GM18498 (cell line): Measurements from ENCODE around the gene SP1.
"Not testable (repeated sequence)": the region's sequence is repeated elsewhere in the genome, so short reads cannot be mapped to it uniquely, and the experiment has no call there.

Experiments
- ATAC-seq: cut with Tn5 transposase; IDR thresholded peaks from one replicate; pipeline ENCODE4 v1.9.1; 2021; ENCODE audit warnings: mild to moderate bottlenecking, moderate library complexity; ENCODE audit not compliant: unreplicated experiment

SP1 gene

DNA sequence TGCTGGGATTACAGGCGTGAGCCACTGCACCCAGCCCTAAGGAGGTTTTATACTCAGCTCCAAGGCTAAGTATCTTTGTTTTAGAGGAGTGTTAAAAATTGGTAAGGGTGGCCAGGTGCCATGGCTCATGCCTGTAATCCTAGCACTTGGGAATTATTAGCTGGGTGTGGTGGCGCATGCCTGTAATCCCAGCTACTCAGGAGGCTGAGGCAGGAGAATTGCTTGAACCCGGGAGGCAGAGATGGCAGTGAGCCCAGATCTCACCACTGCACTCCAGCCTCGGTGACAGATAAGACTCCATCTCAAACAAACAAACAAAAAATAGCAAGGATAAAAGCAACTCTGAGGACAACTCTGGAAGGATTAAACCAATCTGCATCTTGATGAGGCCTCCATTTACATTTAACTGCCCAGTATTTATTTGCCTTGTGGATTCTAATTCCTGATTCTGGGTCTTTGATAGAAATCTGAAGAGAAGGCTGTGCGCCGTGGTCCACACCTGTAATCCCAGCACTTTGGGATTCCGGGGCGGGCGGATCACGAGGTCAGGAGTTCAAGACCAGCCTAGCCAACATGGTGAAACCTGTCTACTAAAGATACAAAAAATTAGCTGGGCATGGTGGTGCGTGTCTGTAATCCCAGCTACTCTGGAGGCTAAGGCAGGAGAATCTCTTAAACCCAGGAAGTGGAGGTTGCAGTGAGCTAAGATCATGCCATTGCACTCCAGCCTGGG is 64.8 kb downstream of the SP1 start:
- not testable (repeated sequence) for ATAC-seq

DNA sequence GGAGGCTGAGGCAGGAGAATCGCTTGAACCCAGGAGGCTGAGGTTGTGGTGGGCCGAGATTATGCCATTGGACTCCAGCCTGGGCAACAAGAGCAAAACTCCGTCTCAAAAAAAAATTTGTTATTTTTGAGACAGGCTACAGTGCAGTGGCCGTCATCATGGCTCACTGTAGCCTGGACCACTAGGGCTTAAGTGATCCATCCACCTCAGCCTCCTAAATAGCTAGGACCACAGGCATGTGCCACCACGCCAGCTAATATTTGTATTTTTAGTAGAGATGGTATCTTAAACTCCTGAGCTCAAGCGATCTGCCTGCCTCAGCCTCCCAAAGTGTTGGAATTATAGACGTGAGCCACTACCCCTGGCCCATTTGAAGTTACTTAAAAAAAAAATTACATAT is 71.0 kb downstream of the SP1 start:
- no peak for ATAC-seq

DNA sequence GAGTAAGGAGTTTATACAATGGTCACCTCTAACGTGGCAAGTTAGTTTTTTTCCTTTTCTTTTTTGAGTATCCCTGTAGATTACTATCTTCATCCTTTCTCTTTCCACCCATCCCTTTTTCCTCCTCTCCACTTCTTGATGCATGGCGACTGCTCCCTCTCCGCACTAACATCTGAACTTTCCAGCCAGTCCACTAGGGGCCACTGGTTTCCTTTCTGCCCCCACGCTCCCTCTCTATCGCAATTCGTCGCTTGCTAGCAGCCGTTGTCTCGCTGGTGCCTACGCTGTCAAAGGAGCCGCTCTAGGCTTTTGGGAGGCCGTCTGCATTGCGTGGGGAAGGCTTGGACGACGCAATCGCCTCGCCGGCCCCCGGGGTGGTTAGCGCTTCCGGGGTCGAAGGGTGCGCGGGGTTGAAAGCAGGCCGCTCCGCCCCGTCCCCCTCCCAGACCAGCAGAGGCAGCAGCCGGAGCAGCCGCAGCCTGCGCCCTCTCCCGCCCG is 71.7 kb downstream of the SP1 start, which contains the start of gene PCBP2:
PCBP2 (plus strand) TSS at position 442 of the 498 bp plus-strand sequence. CDS start 2,699 bp downstream, outside the sequence.
- ATAC-seq, result peak; percentile 95

DNA sequence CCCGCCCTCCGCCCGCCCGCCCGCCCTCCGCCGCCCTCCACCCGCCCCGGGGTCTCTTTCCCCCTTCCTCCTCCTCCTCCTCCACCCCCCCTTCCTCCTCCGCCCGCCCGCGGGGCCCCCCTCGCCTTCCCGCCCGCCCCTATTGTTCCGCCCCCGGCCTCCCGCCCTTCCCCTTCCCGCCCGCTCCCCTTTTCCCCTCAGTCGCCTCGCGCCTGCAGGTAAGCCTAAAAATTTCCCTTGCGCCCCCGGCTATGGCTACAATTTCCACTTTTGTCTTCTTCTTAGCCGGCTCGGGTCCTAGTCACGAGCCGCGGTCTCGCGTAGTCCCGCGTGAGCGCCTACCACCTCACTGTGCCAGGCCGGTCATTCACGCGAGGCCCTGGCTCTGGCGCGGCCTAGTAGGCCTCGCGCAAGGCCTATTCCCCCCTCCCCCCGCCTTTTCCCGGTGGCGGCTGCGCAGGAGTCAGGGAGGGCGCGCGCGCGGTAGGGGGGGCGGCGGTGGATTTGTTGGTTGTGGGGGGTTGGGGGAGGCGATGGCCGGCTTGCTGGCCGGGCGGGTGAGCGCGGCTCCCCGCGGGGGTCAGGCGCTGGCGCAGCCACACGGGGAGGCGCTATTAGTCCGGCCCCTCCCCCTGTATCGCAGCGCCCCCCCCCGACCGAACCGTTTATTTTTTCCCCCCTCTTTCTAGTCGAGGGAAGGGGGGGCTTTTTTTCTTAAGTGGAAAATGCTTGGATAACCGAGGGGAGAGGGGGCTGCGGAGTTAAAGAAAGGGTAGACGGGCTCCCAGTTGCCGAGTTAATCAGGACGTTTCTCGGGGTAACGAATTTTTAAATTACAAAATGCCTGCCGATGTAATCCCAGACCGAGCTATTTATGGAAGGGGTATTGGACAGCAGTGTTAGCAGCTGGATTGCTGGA is 72.4 kb downstream of the SP1 start:
- peak; percentile 40 for ATAC-seq

DNA sequence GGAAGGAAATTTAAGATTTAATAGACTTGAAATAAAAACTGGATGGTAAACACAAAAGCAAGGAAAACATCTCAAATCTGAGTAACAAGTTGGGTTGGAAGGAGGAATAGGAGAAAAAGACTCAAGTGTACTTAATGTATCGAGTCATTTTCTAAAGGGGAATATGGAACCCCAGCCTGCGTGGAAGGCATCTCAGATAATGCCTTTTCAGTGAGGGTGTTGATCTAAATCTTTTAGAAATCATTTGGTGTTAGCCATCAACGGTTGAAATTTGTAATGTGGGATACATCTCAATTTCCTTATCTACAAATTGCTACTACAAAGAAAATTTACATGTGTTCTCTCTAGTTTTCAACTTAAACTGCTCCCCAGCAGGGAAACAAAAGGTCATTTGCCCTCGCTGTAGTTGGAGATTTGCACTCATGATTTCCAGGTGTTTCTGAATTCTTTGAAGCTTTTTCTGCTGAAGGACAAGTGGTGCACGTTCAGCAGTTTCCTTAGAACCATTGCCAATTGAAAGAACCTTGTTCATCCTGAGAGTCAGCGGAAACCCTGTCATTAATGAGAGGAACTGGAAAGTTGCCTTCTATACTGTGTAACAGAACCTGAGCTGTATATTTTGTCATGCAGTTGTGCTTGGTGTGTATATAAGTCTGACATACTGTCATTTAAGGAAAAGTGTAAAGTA is 74.1 kb downstream of the SP1 start:
- ATAC-seq, result no peak

DNA sequence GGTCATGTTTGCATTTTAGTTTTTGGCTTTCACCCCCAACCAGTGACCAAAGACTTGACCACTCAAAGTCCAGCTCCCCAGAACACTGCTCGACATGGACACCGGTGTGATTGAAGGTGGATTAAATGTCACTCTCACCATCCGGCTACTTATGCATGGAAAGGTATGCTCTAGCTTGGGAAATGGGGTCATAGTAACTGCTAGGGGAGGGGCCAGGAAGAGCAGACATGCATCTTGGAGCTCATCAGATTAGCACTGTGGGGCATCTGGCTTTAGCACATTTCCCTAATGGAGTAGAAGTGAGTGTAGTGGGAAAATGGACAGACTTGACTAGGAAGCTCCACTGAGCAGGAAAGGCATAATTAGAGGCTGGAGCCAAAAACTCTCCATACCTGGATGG is 74.7 kb downstream of the SP1 start:
- ATAC-seq, result no peak

DNA sequence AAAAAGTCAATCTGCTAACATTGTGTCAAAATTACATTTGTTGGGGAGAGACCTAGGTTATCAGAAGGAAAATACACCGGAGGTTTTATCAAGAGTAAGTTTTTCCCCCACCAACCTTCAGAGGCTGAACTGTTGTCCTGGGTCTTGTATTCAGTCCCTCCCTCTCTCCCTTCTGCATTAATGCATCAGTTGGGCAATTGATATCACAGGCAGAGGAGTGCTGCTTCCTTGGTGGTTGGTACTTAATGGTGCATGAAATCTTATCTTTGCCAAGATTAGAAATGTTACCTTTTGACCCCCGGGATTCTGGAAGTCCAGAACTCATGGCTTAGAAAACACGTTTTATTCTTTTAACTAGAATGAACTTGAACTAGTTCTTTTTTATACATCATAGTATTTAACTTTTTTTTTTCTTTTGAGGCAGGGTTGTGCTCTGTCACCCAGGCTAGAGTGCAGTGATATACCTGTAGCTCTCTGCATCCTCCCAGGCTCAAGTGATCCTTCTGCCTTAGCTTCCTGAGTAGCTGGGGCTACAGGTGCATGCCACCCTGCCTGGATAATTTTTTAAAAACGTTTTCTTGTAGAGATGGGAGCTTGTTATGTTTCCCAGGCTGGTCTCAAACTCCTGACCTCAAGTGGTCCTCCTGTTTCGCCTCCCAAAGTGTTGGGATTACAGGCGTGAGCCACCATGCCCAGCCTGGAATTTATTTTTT is 76.8 kb downstream of the SP1 start:
- ATAC-seq, result no peak

DNA sequence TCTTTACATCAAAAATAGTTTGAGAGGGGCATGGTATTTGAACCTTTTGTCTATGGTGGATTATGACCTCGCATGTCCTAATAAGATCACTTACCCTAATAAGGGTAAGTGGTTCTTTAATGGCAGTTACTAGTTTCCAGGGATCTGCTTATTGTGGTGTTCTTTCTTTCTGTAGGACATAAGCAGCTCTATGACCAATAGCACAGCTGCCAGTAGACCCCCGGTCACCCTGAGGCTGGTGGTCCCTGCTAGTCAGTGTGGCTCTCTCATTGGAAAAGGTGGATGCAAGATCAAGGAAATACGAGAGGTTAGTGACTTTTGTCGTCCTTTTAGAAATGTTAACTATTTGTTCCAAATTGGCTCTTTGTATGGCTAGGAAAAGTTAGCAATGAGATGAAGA is 79.1 kb downstream of the SP1 start:
- no peak for ATAC-seq

DNA sequence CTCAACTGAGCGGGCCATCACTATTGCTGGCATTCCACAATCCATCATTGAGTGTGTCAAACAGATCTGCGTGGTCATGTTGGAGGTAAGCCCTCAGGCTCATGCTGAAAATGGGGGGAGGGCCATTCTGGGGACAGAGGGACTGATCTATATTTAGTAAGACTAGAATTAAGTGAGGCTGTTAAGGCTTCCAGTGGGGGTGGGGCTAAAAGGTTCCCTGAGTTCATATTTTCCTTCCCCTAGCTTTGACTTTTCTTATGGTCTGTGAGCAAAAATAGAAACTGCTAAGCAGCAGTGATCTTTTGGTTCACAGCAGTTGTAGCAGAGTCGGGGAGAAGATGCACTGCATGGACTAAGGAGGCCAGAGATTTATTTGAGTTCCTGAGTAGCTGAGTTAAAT is 81.1 kb downstream of the SP1 start:
- ATAC-seq, result no peak

DNA sequence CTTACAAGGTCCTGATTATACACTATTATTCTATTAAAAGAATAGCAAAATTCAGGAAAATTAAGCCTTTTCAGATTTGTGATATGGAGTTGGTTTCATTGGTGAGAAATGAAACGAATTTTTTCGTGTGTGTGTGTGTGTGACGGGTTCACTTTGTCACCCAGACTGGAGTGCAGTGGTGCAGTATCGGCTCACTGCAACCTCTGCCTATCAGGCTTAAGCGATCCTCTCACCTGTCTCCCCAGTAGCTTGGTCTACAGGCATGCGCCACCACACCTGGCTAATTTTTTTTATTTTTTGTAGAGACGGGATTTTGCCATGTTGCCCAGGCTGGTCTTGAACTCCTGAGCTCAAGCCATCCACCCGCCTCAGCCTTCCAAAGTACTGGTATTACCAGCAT is 81.6 kb downstream of the SP1 start:
- no peak for ATAC-seq

DNA sequence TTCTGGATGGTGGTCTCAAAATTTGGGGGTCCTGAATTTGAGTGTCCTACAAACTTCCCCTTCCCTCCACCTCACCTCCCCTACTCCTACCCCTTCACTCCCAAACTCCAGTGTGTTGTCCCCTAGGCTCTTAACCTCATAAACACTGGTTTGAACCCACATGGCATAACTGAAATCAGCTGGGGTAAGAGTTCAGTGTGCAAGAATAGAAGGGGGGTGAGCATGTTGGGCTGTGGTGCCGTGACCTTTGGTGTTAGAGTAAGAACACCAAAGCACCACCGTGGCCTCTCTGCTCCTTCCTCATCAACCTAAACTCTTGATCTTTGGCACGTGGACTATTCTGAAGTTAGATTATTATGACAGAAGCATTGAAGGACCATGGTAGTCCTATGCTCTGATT is 83.0 kb downstream of the SP1 start:
- ATAC-seq, result no peak

DNA sequence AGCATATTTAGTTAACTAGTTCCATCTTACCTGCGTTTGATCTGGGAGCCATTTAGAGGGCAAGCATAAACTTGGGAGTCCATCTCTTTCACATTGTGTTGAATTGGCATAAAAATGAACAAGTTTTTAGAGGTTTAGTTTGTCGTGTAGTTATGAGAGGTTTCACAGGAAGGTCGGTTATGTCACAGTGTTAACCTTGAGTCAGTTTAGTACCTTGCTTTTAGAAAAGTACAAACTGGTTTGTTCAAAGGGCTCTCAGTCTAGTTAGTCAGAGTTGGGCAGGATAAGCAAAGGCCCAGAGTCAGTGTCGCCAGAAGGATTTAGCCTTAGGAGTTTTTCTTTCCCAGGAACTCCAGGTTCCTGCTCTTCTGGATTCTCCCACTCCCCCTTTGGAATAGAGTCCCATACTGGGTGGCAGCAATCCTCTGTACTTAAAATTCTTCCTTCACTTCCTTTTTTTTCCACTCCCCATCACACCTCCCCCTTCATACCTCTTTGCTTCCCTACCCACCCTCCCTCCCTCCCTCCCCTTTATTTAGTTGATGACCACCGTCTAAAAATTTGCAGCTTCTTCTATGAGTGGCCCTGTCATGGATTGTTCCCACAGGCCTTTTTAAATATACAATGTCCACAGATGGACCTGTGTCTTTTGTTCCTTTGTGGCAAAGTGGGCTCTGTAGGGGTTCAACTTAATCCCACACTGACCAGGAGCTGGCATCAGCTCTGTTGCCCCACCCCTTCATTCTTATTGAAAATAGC is 84.0 kb downstream of the SP1 start:
- ATAC-seq, result no peak

DNA sequence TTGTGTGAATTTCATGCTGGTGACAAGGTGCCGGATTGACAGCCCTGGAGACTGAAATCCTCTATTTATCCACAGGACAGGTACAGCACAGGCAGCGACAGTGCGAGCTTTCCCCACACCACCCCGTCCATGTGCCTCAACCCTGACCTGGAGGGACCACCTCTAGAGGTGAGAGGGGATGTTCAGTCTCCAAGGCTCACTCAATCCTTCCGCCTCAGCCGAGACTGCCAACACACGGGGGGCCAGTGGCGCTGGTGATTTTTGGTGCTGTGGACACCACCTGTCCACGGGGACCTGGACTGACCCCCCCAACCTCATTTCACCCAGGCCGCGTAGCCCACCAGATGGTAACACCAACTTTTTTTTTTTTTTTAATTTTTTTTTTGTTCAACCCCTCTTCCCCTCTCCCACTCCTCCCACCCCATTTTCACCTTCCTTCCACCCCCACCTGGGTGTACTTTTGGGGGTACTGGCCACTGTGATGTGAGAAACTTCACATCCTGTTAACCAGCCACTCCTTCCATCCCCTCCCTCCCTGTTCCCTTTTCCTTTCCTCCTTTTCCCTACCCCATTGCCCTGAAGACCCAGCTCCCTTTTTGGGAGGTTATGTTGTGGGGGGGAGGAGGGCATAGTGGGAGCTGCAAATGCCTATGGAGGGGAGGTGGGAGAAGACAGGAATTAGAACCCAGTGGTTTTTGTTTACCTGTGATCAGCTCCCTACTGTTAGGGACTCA is 84.9 kb downstream of the SP1 start:
- no peak for ATAC-seq

DNA sequence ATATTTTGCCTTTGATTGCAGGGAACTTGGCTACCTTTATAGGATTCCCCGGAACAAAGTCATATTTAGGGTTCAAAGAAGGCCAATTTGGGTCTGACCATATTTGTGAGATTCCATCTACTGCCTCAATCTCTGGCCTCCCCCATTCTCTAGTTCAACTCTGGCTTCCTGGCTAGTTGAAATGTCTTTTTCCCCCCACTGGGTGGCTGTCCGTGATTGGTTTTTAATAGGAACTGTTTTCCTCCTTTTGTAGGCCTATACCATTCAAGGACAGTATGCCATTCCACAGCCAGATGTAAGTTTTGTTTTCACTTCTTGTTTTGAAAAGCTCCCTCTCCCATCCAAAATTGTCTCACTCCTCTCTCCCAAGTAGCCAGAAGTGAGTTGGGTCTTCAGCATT is 85.7 kb downstream of the SP1 start:
- ATAC-seq, result no peak
